NCI-H187 (cell line): ENCODE data around the gene LIPJ.
A peak's percentile ranks its signal among the peaks of the same experiment; 100 is the strongest.

Source experiments
- DNase-seq, 2 experiments: peaks; one replicate each; lab custom pipeline; 2025; lab: John Stamatoyannopoulos, UW

LIPJ gene, protein sequence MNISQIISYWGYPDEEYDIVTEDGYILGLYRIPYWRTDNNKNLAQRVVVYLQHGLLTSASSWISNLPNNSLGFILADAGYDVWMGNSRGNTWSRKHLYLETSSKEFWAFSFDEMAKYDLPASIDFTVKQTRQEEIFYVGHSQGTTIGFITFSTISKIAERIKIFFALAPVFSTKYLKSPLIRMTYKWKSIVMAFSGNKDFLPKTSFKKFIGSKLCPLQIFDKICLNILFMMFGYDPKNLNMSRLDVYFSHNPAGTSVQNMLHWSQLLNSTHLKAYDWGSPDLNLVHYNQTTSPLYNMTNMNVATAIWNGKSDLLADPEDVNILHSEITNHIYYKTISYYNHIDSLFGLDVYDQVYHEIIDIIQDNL

GRCh38 chr10:88586462-88586861, at the start of gene LIPJ:
TSS of gene LIPJ (plus strand) at chr10:88586762. CDS start at chr10:88590688, 3,926 bp downstream.
- DNase-seq: no peak

DNA sequence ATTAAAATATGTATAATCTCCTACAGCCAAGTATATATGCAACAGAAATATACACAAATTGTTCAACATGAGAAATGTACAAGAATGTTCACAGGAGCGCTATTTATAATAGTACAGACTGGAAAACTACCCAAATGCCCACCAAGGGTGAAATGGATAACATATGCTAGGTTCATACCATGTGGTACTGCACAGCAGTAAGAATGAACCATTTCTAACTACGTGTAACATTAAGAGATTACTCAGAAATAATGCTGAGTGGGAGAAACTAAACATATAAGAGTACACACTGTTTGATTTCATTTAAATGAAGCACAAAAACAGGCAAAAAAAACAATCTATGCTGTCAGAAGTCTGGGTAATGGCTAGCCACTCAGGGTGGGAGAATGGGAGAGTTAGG, 49.2 kb upstream of the LIPJ start:
- DNase-seq: no peak

- no peak for DNase-seq
Observed at GRCh38 chr10:88538048-88538447, 48.5 kb upstream of the LIPJ start.

GRCh38 chr10:88540351-88540750, 46.2 kb upstream of the LIPJ start:
- no peak for DNase-seq

GRCh38 chr10:88541116-88541626, 45.4 kb upstream of the LIPJ start:
- no peak for DNase-seq

GRCh38 chr10:88542522-88542921, 44.0 kb upstream of the LIPJ start:
- DNase-seq: no peak

GRCh38 chr10:88544140-88544870, 42.3 kb upstream of the LIPJ start:
- DNase-seq: no peak

GRCh38 chr10:88545359-88545758, 41.2 kb upstream of the LIPJ start:
- no peak for DNase-seq

DNA sequence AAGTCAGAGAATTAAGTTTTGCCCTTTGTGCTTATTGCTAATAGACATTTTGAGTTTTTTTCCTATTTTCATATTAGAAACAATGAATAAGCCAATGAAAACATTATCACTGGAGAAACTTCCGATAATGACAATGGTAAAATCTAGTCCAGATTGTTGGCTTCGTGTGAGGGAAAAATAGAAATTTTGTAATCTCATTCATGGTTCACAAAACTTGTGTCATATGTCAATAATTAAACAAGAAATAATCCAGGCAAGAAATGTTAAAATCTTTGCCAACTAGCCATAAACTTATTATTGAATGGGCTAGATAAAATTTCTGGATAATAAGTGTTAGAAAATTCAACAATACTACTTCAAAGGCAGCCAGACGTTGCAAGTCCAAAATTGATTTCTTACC, 40.1 kb upstream of the LIPJ start:
- DNase-seq: no peak

- DNase-seq: no peak
Observed at GRCh38 chr10:88551246-88551645, 35.3 kb upstream of the LIPJ start.

GRCh38 chr10:88553116-88553752, 33.3 kb upstream of the LIPJ start:
- DNase-seq: peak in 1 of 2 experiments; percentile 4

DNA sequence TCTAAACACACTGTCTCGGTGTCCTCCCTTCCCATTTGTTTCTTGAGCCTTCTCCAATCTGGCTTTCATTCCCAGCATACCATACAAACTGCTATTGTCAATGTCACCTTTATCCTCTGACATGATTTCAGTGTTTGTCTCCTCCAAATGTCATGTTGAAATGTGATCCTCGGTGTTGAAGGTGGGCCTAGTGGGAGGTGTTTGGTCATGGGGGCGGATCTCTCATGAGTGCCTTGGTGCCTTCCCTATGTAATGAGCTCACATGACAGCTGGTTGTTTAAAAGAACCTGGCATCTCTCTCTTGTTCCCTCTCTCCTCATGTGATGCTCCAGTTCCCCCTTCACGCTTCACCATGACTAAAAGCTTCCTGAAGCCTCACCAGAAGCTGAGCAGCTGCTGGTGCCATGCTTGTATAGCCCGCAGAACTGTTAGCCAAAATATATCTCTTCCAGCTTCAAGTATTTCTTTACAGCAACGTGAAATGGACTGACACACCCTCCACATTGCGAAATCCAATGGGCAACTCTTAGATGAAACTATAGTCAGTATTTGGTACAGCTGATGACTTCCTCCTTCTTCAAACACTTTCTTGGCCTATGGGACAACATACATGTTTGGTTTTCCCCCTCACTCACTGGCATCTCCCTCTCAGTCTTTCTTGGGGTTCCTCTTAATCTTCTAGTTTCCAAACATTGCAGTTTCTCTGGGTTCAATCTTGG, 31.2 kb upstream of the LIPJ start:
- no peak for DNase-seq

DNA sequence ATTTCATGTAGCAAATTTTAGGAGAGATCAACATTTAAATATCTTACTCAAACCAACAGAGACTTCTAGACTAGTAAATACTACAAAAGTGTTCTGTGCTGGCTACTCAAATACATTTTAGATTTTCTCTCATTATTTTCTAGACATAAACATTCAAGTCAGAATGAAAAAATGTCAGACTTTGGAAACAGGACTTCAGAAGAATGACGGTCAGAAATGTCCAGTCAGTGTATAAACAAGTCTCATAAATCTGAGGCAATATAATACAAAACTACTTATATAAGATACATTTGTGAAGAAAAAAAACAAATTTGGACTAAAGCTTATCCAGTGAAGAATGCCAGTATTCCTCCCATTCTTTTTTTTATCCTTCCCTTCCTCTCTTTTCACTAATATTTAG, 29.3 kb upstream of the LIPJ start:
- no peak for DNase-seq

- DNase-seq: no peak
Observed at GRCh38 chr10:88557658-88558057, 28.9 kb upstream of the LIPJ start.

DNA sequence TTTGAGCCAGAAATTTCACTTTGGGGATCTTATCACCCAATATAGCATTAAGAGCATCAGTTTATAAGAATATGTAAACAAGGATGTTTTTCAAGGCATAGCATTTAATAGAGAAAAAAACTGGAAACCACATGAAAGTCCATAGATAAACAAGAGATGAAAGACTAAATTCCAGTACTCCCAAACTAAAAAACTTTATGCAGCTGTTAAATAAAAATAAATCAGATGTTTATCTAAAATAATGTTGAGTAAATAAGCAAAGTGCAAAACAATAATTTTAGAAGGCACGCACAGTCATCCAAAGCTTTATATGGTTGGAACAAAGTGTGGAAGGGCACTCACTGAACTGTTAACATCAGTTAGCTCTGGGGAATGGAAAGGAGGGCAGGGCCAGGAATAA, 24.4 kb upstream of the LIPJ start:
- DNase-seq: no peak

- DNase-seq: no peak
Observed at GRCh38 chr10:88565072-88565471, 21.5 kb upstream of the LIPJ start.

DNA sequence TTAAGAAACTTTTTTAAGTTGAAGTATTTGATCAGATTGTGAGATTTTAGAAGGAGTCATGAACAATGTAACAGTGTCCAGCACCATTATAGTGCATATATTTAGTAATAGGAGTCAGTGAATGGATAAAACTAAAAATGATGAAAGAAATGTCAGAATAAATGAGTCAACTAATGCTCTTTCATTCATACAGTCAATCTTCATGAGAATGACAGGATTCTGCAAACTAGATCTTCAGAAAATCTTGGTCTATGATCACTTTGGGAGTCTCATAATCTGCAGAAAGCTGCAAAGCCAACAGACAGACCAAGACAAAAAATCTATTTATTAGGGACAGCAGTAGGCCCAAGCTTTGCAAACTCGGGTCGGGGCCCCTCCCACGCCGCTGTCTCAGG, 4.2 kb upstream of the LIPJ start:
- DNase-seq: no peak

DNA sequence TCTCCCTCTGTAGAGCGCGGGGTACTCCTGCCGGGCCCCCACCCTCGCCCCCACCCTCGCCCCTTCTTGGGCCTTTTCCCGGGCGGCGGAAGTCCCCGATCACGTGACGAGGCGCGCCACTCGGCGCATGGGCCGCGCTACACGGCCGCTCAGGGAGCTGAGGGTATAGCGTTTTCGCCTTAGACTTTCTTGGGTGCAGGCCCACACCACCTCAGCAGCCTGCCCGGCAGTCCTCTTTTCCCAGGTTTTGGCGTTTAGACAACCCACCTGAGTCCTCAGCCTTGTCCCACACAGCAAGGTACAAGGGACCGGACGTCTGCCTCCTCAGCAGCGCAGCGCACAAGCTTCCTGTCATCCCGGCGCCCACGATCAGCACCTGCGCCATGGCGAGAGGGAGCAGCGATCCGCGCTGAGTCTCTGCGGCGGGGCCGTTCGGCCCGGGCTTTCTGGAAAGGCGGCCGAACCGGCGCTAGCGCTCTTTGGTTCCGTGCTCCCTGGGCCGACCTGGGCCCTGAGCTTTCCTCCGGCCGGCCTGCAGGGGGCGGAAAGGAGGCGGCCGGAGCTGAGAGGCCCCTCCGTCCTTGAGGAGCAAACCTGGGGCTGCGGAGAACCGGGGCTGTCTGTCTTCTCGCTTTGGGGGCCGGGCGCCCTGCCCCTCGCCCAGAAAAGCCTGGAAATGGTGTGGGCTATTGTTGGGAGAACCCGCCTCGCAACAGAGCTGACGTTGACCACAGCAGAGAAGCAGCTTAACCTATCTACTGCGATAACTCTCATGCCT, 3.6 kb upstream of the LIPJ start, which contains the start of gene RNLS:
Gene RNLS (minus strand): TSS at position 513 of the 778 bp plus-strand sequence.
- DNase-seq: peak; percentile 27 to 32

DNA sequence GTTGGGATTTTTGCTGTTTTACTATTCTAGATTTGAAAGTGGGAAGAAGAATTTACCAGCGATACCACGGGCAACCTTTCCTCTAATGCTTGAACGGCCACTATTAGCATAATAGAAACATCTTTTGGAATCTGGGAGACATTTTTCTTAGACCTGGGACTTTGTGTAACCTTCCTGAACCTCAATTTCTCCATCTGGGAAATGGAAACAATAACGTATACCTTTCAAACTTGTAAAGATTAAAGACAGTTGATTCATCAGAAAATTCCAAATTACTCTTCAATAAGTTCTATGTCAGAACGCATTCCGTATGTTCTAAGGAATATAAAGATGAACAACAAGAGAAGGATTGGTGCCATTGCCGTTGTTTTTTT, 3.0 kb upstream of the LIPJ start:
- DNase-seq: no peak

DNA sequence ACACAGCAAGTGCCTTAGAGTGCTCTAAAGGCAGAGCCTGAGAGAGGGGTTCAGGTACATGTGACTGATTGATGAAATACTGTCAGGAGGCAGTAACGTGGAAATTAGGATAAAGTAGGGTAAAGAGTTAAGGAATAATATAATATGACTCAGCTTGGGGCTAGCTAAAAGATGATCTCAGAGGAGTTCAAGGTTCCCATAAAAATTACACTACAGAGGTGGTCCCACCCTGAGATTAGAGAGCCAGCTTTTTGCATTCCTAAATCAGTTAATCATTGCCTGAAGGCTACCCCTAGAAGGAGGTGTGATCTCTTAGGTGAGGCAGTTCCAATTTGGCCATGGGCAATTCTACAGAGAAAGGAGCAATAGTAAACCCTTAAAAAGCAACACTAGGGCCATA, 5.8 kb downstream of the LIPJ start:
- no peak for DNase-seq

- DNase-seq: no peak
Observed at GRCh38 chr10:88592906-88593305, 6.3 kb downstream of the LIPJ start.
